Hematopoietic multipotent progenitor cell treated with erythropoietin and hydrocortisone succinate and interleukin-3 and kit ligand, for 6 days (in vitro differentiated cells): Measurements from ENCODE around the gene FBXW5.
A peak's percentile ranks its signal among the peaks of the same experiment; 100 is the strongest.

Source experiments
- DNase-seq: peaks from one replicate; pipeline ENCODE4 v3.0.0-alpha.2; 2015

The FBXW5 gene

GRCh38 chr9:136978073-136978864 is 33.7 kb upstream of the FBXW5 start:
- peak; percentile 88 for DNase-seq

GRCh38 chr9:136977649-136978072 is 33.1 kb upstream of the FBXW5 start:
- DNase-seq: no peak

- no peak for DNase-seq
Measured at GRCh38 chr9:136977223-136977622, 32.7 kb upstream of the FBXW5 start, which contains the start of gene PTGDS. Gene PTGDS, plus strand, starts transcription at chr9:136977504. Its CDS starts 75 bp downstream, at chr9:136977579.

- peak; percentile 96 for DNase-seq
Measured at GRCh38 chr9:136975644-136976043, 31.1 kb upstream of the FBXW5 start.

GRCh38 chr9:136974817-136975535 is 30.4 kb upstream of the FBXW5 start:
- peak; percentile 67 for DNase-seq

GRCh38 chr9:136973618-136974617 is 29.4 kb upstream of the FBXW5 start:
- DNase-seq: no peak

GRCh38 chr9:136972743-136973142 is 28.2 kb upstream of the FBXW5 start:
- DNase-seq: no peak

- DNase-seq: no peak
Measured at GRCh38 chr9:136972335-136972734, 27.8 kb upstream of the FBXW5 start.

GRCh38 chr9:136971746-136972145 is 27.2 kb upstream of the FBXW5 start:
- DNase-seq: no peak

- no peak for DNase-seq
Measured at GRCh38 chr9:136970361-136970760, 25.8 kb upstream of the FBXW5 start.

GRCh38 chr9:136969774-136970173 is 25.2 kb upstream of the FBXW5 start:
- no peak for DNase-seq

- DNase-seq: no peak
Measured at GRCh38 chr9:136969150-136969549, 24.6 kb upstream of the FBXW5 start.

- no peak for DNase-seq
Measured at GRCh38 chr9:136968333-136969127, 24.0 kb upstream of the FBXW5 start.

GRCh38 chr9:136965771-136966484 is 21.4 kb upstream of the FBXW5 start:
- DNase-seq: no peak

GRCh38 chr9:136964833-136965422 is 20.4 kb upstream of the FBXW5 start:
- DNase-seq: no peak

GRCh38 chr9:136964171-136964689 is 19.7 kb upstream of the FBXW5 start:
- DNase-seq: peak; percentile 77

- DNase-seq: no peak
Measured at GRCh38 chr9:136963751-136964150, 19.2 kb upstream of the FBXW5 start.

- no peak for DNase-seq
Measured at GRCh38 chr9:136963341-136963740, 18.8 kb upstream of the FBXW5 start.

- DNase-seq: no peak
Measured at GRCh38 chr9:136962701-136963248, 18.2 kb upstream of the FBXW5 start.

- DNase-seq: peak; percentile 58
Measured at GRCh38 chr9:136962163-136962562, 17.6 kb upstream of the FBXW5 start.
